Middle frontal gyrus (tissue), 1 donor: Measurements from ENCODE around the gene CYP2W1.
"Not testable (repeated sequence)": the region's sequence is repeated elsewhere in the genome, so short reads cannot be mapped to it uniquely, and the experiment has no call there.

Experiments used
- DNase-seq: peaks from one replicate; pipeline ENCODE4 v3.0.0-alpha.2; 2015; ENCODE audit warnings: low spot score; ENCODE audit errors: extremely low spot score

CYP2W1 gene

DNA sequence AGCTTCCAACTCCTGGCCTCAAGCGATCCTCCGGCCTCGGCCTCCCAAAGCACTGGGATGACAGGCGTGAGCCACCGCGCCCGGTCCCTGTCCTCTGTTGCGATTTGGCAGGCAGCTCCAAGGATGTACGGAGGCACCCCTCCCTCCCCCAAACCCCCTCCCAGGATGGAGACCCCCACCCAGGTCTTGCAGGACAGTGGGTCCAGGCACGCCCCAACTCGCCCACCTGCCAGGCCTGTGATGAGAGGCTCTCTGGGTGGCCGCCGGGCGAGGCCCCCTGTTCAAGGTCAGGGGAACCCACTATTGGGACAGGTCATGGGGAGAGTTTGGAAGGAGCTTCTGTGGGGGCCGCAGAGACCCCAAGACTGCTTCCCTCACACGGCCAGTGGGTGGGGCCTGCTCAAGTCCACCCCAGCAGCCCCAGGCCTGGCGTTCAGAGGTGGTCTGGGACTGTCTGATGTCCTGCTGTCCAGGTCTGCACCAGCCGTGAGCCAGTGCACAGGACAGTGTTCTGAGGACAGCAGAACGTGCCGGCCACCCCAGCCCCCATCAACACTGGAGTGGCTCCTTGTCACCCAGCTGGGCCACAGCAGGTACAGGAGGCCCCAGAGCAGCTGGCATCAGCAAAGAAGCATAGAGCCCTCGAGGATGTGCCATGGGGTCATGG is 31.0 kb upstream of the CYP2W1 start:
- no peak for DNase-seq

DNA sequence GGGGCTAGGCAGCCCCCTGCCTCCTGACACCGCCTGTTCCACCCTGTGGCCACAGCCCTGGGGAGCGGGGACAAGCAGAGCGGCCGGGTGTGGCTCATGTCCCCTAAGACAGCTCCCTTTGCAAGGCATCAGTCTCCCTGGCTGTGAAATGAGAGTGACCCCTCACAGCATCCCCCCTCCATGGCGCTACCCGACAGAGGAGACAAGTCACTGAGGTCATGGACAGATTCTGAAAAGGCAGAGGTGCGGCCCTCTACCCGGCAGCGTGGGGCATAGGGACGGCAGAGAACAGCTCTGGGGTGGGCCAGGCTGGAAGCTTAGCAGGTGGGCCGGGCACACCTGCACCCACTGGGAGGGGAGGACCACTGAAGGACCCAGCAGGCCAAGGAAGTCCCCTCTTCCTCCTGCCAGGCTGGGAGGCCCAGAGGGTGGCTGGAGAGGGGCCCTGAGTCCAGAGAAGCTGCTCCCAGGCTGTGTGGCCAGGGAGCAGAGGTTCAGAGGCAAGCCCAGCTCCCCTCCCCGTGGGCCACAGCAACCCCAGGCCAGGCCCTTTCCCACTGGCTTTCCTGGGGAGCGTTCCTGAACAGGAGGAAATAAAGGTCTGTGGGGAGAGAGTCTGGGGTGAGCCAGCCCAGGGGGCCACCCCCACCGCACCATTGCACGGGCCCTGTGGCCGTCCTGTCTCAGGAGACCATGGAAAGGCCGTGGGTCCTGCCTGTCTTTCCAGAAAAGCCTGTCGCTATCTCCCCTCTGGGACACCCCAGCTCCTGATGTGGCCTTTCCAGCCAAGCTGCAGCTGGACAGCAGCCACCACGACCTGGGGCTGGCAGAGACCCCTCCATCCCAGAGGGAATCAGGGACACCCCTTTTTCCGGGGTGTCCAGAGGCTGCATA is 30.2 kb upstream of the CYP2W1 start:
- DNase-seq: no peak

DNA sequence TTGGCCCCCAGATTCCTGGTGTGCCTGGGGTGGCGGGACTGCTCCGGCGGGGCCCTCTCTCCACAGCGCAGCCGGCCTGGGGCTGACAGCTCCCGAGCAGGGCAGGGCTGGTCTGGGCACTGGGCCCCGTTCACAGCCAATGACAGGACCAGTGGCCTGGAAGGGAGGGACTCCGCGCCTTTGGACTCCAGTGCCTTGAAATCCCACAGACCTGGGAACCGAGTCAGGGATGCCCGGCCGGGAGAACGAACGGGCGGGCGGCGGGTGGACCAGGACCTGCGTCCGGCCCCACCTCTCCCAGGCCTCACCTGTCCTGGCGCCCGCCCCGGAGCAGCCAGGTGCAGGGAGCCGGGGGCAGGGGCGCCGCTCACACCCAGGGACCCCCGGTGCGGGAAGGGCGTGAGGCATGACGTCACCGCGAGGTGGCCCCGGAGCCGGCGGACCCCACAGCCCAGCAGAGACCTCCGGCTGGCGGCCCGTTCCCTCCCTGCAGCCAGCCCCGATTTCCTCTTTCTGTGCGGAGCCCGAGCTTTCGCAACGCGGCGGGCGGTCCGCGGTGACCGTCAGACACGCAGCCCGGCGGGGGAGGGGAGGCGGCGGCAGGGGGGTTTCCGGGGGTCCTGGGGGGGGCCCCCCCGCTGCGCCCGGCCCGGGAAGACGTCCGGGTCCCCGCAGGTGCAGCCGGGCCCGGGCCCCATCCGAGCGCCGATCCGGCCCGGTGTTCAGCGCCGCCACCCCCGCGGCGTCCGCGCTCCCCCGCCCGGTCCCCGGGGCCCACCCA is 29.2 kb upstream of the CYP2W1 start:
- peak; percentile 56 for DNase-seq

DNA sequence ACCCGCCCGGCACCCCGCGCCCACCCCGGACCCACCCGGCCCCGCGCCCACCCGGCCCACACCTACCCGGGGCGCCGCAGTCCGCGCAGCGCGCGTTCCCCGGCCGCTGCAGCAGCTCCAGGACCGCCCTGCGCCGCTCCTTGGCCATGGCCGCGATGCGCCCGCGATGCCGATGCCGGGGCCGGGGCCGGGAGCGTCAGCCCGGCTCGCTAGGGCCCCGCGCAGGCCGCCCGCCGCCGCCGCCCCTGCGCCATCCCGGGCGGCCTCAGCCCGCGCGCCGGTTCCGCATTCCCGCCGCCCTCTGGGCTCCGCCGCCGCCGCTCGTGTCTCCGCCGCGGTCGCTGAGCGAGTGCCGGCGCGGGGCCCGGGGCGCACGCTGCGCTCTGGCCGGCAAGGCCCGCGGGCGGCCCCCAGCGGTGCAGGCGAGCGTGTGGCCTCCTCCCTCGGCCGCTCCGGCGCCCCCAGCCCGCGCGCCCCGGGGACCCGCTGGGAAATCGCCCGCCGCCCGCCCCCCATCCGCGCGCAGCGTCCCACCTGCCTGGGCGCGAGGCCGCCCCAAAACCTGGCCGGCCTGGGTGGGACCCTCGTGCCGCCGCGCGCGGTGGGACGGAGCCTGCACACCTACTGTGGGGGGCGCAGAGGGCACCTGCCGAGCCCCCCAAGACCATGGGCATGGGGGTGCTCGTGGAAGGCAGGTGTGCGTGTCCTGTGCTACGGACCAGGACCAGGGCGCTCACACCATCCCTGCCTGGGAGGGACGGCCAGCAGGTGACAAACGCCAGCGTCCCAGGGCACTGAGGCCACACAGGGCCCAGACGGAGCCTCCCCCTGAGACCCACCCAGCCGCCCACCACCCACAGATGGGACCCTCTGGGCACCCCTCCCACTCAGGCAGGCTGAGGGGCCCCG is 28.4 kb upstream of the CYP2W1 start, which contains the start of gene ADAP1:
ADAP1 (minus strand) TSS at position 351 of the 909 bp plus-strand sequence; CDS start at position 148, 203 bp downstream.
- DNase-seq: peak; percentile 52

DNA sequence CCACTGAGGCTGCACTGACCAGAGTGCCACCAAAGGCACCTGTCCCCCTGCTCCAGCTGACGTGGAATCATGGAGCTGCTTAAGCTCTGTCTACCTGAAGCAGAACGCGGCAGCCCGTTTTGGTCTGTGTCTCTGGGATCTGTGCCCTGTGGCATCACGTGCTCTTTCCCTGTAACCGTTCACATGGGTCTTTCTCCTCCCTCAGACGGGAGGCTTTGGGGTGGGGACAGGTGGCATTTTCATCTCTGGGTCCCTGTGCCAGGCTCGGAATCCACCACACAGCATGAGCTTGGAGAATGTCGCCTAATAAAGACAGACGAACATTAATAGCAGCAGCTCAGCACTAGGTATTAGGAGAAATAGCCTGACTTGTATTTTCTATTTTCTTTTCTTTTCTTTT is 26.9 kb upstream of the CYP2W1 start:
- DNase-seq: no peak

DNA sequence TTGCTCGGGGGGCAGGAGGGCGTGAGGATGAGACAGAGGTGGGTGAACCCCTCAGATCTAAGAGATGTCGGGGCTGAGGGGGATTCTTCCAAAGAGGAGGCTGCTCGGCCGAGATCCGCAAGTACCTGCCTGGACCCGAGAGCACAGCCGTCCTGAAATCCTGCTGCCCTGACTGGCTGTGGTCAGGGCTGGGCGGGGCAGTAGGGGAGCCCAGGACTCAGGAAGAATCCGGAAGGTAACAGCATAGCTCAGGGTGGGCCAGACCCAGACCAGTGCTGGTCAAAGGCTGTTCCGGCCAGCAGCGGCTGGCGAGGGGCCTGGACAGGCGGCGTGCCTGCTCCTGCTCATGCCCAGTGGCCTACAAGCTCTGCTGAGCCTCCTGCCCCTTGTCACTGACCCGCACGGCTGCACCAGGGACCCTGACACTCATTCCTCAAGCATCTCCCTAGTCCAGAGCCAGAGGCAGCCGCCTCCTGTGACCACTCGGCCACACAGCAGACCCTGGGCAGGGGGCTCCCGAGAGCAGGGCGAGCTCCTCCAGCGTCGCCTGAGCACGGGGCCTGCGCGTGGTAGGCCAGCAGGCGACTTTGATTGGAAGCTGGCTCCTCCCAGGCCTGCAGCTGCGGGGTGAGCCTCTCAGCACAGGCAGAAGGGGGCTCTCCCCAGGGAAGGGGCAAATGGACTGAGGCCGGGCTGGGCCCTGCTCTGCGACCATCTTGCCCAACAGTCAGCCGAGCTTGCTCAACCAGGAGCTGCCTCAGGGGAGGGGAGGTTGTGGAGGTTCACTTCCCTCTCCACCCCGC is 25.4 kb upstream of the CYP2W1 start:
- DNase-seq: no peak

DNA sequence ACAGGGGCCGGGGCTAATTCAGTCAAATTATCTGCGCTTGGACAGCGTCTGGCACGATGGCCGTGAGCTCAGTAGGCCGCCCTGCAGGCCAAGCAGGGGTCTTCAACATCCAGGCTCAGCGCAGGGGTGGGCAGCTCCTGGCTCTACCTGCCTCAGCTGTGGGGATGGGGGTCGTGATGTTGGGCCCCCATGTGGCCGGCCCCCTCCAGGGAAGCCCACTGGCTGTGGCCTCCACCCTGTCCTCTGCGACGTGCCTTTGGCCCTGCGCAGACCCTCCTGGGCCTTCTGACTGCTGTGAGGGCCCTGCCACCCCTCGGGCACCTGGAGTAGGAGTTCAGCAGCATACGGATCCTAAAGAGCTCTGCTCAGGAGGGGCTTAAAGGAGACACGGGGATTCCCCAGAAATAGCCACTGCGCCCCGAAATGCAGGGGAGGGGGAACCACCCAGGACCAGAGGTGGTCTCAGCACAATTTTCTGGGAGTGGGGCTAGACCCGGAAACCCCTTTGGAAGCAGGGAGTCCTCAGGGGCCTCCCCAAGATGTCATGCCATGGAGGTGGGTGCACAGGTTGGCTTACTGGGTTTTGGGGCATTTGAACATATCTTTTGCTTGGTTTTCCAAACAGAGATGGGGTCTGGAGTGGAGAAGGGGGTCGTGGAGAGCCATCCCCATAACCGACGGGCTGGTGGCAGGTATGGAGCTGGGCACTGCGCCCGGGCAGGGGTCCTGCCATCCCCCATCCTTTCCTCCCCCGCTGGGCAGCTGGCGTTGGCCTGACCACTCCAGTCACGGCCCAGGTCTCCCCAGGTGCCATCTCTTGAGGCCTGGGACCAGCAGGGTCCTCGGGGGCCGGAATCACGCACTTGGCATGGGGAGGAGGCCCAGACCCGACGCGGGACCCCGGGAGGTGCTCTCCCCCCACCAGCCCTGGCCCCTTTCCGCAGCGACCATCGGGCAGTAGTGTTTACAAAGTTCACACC is 24.5 kb upstream of the CYP2W1 start:
- no peak for DNase-seq

DNA sequence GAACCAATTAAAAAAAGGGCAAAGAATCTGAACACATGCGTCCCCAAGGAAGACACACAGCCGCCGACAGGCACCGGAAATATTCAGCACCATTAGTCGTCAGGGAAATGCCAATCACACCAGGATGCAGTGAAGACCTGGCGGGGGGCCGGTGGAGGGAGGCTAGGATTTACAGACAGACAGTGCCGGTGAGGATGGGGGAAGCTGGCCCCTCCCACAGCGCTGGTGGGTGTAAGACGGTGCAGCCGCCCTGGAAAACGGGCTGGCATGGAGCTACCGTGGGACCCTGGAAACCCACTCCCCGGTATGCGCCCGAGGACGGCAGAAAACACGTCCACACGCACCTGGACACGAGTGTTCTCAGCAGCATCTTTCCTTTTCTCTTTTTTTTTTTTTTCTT is 23.7 kb upstream of the CYP2W1 start:
- DNase-seq: no peak

DNA sequence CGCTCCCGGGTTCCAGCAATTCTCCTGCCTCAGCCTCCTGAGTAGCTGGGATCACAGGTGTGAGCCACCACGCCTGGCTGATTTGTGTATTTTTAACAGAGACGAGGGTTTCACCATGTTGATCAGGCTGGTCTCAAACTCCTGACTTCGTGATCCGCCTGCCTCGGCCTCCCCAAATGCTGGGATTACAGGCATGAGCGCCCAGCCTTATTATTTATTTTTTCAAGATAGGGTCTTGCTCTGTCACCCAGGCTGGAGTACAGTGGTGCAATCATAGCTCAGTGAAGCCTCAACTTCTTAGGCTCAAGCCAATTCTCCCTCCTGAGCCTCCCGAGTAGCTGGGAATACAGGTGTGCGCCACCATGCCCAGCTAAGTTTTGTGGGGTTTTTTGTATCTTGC is 23.2 kb upstream of the CYP2W1 start:
- DNase-seq: not testable (repeated sequence)

DNA sequence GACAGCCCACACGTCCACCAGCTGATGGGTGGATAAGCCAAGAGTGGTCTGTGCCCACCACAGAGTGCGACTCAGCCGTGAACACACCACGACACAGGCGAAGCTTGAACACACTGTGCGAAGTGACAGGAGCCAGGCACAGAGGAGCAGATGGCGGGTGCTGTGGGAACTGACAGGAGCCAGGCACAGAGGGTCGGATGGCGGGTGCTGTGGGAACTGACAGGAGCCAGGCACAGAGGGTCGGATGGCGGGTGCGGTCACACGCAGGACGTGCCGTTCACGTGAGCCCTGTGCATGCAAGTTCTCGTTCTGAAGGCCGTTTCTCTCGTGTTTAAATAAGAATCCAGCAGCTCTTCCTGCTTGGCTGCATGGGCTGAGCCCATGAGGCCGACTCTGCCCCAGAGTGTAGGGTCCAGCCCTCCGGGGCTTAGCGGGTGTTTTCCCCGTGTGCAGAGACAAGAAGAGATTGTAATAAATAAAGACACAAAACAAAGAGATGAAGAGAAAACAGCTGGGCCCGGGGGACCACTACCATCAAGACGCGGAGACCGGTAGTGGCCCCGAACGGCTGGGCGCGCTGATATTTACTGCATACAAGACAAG is 22.6 kb upstream of the CYP2W1 start:
- no peak for DNase-seq

DNA sequence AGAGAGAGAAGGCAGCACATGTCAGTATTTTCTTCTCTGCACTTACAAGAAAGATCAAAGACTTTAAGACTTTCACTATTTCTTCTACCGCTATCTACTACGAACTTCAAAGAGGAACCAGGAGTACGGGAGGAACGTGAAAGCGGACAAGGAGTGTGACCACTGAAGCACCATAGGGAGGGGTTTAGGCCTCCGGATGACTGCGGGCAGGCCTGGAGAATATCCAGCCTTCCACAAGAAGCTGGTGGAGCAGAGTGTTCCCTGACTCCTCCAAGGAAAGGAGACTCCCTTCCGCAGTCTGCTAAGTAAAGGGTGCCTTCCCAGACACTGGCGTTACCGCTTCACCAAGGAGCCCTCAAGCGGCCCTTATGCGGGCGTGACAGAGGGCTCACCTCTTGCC is 22.0 kb upstream of the CYP2W1 start:
- DNase-seq: not testable (repeated sequence)

DNA sequence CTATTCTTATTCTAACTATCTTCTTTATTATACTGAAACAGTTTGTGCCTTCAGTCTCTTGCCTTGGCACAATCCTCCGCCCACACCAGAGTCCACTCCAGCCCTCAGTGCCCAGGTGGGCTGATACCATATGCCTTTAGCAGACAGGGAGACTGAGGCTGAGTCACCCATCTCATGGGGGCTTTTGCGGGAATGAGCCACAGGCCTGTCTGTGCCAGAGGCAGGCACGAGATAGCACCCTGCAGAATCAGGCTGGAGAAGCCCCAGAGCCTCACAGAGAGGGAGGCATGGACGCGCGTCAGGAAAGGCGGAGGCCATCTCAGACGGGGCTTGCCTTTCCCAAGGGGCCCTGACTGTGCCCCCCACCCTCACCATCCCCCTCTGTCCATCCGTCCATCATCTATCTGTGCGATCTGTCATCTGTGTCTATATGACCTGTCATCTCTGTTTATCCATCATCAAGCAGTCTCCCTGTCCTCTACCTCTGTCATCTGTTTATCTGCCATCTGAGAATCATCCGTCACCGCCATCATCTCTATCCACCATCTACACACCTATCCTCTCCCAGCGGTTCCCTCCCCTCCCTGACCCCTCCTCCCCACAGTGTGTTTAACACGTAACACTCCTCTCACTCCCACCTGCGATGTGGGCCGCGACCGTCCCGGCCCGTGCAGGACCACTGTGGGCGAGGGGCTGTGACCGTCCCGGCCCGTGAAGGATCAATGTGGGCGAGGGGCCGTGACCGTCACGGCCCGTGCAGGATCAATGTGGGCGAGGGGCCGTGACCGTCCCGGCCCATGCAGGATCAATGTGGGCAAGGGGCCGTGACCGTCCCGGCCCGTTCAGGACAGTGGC is 21.2 kb upstream of the CYP2W1 start:
- DNase-seq: no peak

DNA sequence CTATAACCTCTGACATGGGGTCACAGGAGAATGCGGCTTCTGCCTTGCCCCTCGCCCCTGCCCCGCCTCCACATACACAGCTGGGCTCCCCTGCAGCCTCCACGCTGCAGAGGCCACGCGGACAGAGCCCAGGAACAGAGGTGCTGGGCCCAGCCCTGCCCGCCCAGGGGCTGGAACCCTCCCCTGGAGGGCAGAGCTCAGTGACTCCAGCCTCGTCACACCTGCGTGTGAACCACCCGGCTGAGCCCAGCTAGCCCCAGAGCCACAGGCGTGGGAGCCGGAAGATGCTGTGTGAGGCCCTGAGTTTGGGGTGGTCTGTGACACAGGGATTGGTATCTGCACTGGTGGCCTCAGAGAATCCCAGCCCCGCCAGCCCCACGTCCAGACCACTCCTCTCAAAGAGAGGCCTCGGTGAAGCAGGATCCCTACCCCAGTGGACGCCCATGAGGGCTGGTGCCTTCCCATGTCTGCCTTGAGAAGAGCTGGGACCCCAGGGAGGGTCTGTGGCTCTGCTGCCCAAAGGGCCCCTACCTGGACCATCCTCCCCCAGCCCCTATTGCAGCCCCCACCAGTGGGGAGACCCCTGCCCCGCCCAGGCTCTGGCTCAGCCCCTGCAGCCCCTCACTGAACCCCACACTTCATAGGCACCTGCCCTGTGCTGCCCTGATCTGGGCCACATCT is 20.4 kb upstream of the CYP2W1 start:
- no peak for DNase-seq

DNA sequence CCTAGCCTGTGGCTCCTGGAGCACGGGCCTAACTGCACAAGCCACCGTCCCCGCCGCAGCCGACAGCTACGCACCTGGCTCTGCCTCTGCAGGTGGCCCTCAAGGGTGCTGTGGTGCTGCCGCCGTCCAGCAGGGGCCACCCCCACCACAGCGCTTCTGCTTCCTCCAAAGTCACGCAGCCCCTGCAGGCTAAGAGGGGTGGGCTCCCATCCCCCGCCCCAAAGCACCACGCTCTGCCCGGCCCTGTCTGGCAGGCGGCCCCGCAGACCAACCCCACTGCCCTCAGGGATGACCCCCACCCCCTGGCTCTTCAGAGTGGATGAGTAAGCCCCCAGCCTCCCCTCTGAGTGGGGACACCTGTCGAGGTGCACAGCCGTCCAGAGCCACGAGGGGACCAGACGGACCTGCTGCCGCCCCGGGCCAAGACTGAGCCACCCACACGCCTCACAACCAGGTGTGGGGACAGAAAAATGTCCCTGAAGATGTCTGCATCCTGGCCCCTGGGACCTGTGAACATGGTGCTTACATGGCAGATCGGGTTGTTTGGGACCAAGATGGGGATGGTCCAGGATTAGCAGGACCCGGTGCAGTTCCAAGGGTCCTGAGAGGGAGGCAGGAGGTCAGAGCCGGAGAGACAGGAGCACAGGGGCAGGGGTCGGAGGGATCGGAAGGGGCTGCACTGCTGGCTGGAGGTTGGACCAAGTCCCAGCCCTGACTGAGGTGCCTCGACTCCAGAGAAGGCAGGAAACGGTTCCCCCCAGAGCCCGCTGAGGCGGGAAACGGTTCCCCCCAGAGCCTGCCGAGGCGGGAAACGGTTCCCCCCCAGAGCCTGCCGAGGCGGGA is 19.5 kb upstream of the CYP2W1 start:
- no peak for DNase-seq

DNA sequence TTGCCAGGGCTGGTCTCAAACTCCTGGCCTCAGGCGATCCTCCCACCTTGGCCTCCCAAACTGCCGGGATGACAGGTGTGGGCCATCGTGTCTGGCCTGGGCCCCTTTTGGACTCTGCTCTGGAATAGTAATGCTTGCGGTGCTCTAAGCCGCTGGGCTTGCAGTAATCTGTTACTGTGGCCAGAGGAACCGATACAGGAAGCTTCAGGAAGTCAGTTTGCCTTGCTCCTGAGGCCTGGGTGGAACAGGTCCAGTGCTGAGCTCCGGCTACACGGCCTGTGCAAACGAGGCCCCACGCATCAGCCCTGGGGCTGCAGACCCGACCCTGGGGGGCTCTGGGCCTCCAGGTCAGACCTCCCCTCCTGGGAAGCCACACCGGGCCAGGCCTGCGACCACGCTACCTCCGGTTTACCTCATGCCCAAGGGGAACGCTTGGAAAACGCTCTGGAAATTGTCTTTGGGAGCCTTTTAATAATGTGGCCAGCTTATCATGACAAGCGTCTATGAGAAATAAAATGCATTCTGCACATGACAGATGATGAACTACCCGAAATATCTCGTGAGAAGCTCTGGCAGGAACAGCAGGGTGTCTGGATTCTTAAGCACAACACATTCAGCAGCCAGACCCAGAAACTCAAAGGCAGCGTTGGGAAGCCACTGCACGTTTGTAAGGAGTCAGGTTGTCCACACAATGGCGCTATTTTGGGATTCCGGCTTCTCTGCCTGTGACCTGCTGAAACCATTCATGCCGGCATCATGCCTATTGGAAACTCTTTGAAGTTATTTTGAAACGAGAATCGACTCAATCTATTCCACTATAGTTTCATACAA is 18.4 kb upstream of the CYP2W1 start:
- peak; percentile 43 for DNase-seq
